Vagina (tissue), 2 donors: ENCODE data around the gene EZR. TPM values are rescaled to one million over a fixed set of nuclear protein-coding genes. Genes with fewer than 3 reads are reported as not detected.

Experiments
- DNase-seq, 2 donors: peaks; one replicate each; pipeline ENCODE4 v3.0.0-alpha.2; 2017; ENCODE audit errors: extremely low spot score in 2 of 2
- H3K27ac ChIP-seq: fragments of 200-600 bp; sonication (generic); one replicate; pipeline ENCODE4 v1.5.1; 2019
- H3K27me3 ChIP-seq: fragments of 200-600 bp; sonication (generic); one replicate; pipeline ENCODE4 v1.5.1; 2019
- H3K36me3 ChIP-seq, 2 donors: fragments of 200-600 bp; sonication (generic); one replicate each; pipeline ENCODE4 v1.5.1; 2017 to 2019
- H3K4me1 ChIP-seq: fragments of 200-600 bp; sonication (generic); one replicate; pipeline ENCODE4 v1.5.1; 2019
- H3K4me3 ChIP-seq, 2 donors: fragments of 200-600 bp; sonication (generic); 1 replicate in 1 of 2; 2 replicates in 1 of 2; pipeline ENCODE4 v1.5.1; 2016 to 2019
- H3K9me3 ChIP-seq: fragments of 200-600 bp; sonication (generic); one replicate; pipeline ENCODE4 v1.5.1; 2019
- CTCF ChIP-seq, 3 experiments: fragments of 450-650 bp in 2 of 3; fragments of 200-600 bp in 1 of 3; sonication (generic) in 1 of 3; IDR thresholded peaks; one replicate each; pipeline ENCODE4 v1.5.1; 2017 to 2019; ENCODE audit warnings: antibody characterized with exemption in 3 of 3, mild to moderate bottlenecking in 2 of 3, moderate library complexity in 2 of 3
- POLR2A ChIP-seq, 2 donors: fragments of 450-650 bp; IDR thresholded peaks; one replicate each; pipeline ENCODE4 v1.6.1; 2017; ENCODE audit warnings: antibody characterized with exemption in 2 of 2, mild to moderate bottlenecking in 2 of 2, moderate library complexity in 2 of 2
- POLR2AphosphoS5 ChIP-seq, 2 donors: sonication (generic); formaldehyde crosslinking; IDR thresholded peaks; one replicate each; pipeline ENCODE4 v1.9.0; 2017; ENCODE audit warnings: antibody characterized with exemption in 2 of 2, mild to moderate bottlenecking in 2 of 2, low read depth in 1 of 2; ENCODE audit not compliant: insufficient read depth in 1 of 2
- intact Hi-C: fragments of 100-400 bp; cut with DNase I; formaldehyde crosslinking; loops from one replicate; pipeline ENCODE4 v1.15.1; 2023
- total RNA-seq: library from RNA; depleted of rRNA; stranded (reverse); fragments of >200 nt; gene quantifications from one replicate; pipeline ENCODE4 v1.2.3, GENCODE V29; 2016

Gene EZR
- total RNA-seq, 1 donor from 2014 or later = 99.7 TPM

DNA sequence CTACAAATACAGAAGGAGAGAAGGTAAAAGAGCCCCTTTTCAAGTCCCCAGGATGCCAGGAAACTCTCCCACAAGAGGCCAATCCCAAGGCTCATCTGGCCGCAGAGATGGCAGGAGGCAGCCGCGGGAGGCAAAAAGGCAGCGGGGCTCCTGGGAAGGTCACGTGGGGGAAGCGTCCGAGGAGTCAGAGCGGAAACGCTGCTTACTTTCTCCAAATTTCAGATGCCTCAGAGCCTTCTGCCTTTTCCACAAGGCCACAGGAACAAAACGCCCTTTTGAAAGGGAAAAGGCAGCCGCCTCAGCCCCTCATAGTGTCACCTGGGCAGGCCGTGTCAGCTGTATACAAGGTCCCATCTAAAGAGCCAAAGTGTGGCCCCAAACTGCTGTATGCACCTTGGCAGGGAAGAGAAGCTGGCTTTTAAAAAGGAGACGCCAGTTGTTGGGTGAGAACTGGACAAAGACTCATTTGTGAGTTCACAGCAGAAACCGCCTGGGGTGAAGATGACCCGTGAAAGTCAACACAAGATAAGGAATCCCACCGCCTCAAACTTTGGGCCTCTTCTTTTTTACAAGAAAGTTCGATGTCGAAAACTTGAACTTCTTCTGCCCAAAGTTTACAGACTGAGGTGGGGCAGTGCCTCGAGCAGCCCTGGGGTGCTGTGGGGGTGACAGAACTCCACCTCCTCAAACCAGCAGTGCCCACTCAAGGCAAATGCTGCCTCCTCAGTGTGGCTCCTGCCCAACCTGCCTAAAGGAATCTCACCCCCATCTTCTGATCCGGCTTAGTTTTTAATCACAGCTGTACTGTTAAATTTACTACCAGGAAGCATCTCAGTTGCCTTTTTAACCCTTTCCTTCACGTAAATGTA lies 45.4 kb downstream of the EZR start:
- peak overlapping the region; percentile 66 for H3K27ac ChIP-seq

DNA sequence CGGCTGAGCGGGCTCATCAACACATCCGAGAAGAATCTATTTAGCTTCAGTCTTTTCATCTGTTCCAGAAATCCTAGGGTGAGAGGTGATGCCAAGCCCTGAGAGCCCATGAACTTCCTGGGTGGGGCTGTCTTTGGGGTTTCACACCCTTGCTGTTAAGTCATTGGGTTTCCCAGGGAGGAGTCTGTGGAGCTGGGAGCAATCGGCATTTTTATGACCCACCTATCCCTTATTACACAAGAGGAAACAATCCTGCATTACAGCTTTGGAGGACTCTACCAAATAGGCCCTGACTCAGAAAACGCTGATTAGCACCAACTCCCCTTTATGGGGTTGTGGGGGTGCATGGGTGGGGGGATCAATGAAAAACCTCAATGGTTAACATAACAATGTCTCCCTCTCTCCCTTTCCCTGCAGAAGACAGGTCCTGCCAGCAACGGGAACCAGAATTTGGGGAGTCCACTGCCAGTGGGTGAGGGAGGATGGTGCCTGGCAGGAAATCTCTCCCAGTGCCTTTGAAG lies 46.3 kb downstream of the EZR start:
- no peaks in the 10 kb centered on the region for H3K27me3 ChIP-seq
- TF ChIP-seq POLR2AphosphoS5 (IDR thresholded peaks at IDR 0.05; ENCODE audit: insufficient read depth in 1 of 2, low read depth in 1 of 2) (peak in 1 of 2 donors; percentile 77), POLR2A (IDR thresholded peaks at IDR 0.05) (no peak)
- peaks cover 27% of the 10 kb centered on the region for H3K4me1 ChIP-seq
- H3K4me3 ChIP-seq = no peak overlapping the region
- H3K36me3 ChIP-seq = peaks cover 0 to 61% of the 10 kb centered on the region in 2 donors
- H3K27ac ChIP-seq = peak overlapping the region; percentile 66
- H3K9me3 ChIP-seq = no peaks in the 10 kb centered on the region
- DNase-seq = no peak
- intact Hi-C loops = no loop called here

More for the DNA sequence above, 45.4 kb downstream of the EZR start:
- Histone ChIP-seq H3K4me3 (no peak overlapping the region), H3K9me3 (no peaks in the 10 kb centered on the region), H3K4me1 (peaks cover 27% of the 10 kb centered on the region), H3K27me3 (no peaks in the 10 kb centered on the region), H3K36me3 (peaks cover 0 to 58% of the 10 kb centered on the region in 2 donors)
- no peak for DNase-seq
- no peak for TF ChIP-seq CTCF (IDR thresholded peaks at IDR 0.05)
- TF ChIP-seq POLR2A (IDR thresholded peaks at IDR 0.05) = no peak
- TF ChIP-seq POLR2AphosphoS5 (IDR thresholded peaks at IDR 0.05; ENCODE audit: insufficient read depth in 1 of 2, low read depth in 1 of 2) = no peak
- intact Hi-C loops = no loop called here

DNA sequence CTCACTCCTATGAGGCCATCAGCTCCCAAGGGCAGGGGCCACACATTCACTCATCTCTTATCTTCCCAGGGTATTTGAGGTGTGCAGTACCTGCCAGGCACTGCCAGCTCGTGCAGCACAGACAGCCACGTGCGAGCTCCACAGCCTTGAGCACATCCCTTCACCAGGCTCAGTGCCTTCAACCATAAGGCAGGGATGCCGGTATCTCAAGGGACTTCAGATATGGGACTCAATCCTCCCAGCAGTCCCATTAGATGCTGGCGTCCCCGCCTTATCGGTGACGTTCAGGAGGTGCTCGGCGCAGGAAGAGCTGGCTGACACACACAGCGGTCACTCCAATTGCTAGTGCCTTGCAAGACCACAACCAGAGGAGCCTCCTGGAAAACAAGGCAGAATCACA lies 47.0 kb downstream of the EZR start:
- intact Hi-C loops = no loop called here
- DNase-seq = no peak
- Histone ChIP-seq H3K36me3 (peaks cover 0 to 61% of the 10 kb centered on the region in 2 donors), H3K4me1 (peaks cover 27% of the 10 kb centered on the region), H3K27me3 (no peaks in the 10 kb centered on the region), H3K4me3 (no peak overlapping the region), H3K27ac (peak overlapping the region; percentile 48), H3K9me3 (no peaks in the 10 kb centered on the region)
- TF ChIP-seq POLR2A (IDR thresholded peaks at IDR 0.05) (no peak), CTCF (IDR thresholded peaks at IDR 0.05) (no peak), POLR2AphosphoS5 (IDR thresholded peaks at IDR 0.05; ENCODE audit: insufficient read depth in 1 of 2, low read depth in 1 of 2) (no peak)

GRCh38 chr6:158771399-158772152 lies 47.6 kb downstream of the EZR start:
- no peaks in the 10 kb centered on the region for H3K27me3 ChIP-seq
- H3K4me1 ChIP-seq = peaks cover 27% of the 10 kb centered on the region
- no peak for DNase-seq
- intact Hi-C loops = no loop called here
- H3K4me3 ChIP-seq = no peak overlapping the region
- peaks cover 0 to 66% of the 10 kb centered on the region in 2 donors for H3K36me3 ChIP-seq
- H3K9me3 ChIP-seq = no peaks in the 10 kb centered on the region
- peak overlapping the region; percentile 48 for H3K27ac ChIP-seq
- no peak for TF ChIP-seq POLR2A (IDR thresholded peaks at IDR 0.05)
- TF ChIP-seq CTCF (IDR thresholded peaks at IDR 0.05) = no peak
- no peak for TF ChIP-seq POLR2AphosphoS5 (IDR thresholded peaks at IDR 0.05; ENCODE audit: insufficient read depth in 1 of 2, low read depth in 1 of 2)

GRCh38 chr6:158770533-158771330 lies 48.4 kb downstream of the EZR start:
- Histone ChIP-seq H3K27me3 (no peaks in the 10 kb centered on the region), H3K36me3 (peaks cover 0 to 68% of the 10 kb centered on the region in 2 donors), H3K4me3 (no peak overlapping the region), H3K4me1 (peaks cover 27% of the 10 kb centered on the region), H3K9me3 (no peaks in the 10 kb centered on the region), H3K27ac (no peak overlapping the region)
- no peak for DNase-seq
- TF ChIP-seq POLR2AphosphoS5 (IDR thresholded peaks at IDR 0.05; ENCODE audit: insufficient read depth in 1 of 2, low read depth in 1 of 2) (no peak), POLR2A (IDR thresholded peaks at IDR 0.05) (no peak), CTCF (IDR thresholded peaks at IDR 0.05) (no peak)
- intact Hi-C loops = no loop called here
